PFSK-1 (cell line): ENCODE results near the gene CHRNB2.

ENCODE experiments used
- POLR2AphosphoS5 ChIP-seq: IDR thresholded peaks from 2 replicates; pipeline ENCODE4 v1.6.1; 2012; ENCODE audit warnings: low read depth, mild to moderate bottlenecking, control low read depth, low read length, moderate library complexity
- SIN3A ChIP-seq: IDR thresholded peaks from 2 replicates; pipeline ENCODE4 v1.6.1; 2012; ENCODE audit warnings: mild to moderate bottlenecking, low read length, moderate library complexity, borderline replicate concordance; ENCODE audit not compliant: insufficient read depth
- TAF1 ChIP-seq: IDR thresholded peaks from 2 replicates; pipeline ENCODE4 v1.6.1; 2012; ENCODE audit warnings: low read length, control low read depth, borderline replicate concordance; ENCODE audit not compliant: insufficient read depth
- TF ChIP-seq, protein P1 (sequence below), 2 experiments: IDR thresholded peaks; 2 replicates each; pipeline versions ENCODE4 v1.6.1 to v1.8.0; 2011 to 2012; ENCODE audit warnings: low read depth in 2 of 2, low read length in 2 of 2, control low read depth in 1 of 2, inconsistent platforms in 1 of 2, mild to moderate bottlenecking in 1 of 2, moderate library complexity in 1 of 2; ENCODE audit not compliant: insufficient read depth in 1 of 2

DNA sequence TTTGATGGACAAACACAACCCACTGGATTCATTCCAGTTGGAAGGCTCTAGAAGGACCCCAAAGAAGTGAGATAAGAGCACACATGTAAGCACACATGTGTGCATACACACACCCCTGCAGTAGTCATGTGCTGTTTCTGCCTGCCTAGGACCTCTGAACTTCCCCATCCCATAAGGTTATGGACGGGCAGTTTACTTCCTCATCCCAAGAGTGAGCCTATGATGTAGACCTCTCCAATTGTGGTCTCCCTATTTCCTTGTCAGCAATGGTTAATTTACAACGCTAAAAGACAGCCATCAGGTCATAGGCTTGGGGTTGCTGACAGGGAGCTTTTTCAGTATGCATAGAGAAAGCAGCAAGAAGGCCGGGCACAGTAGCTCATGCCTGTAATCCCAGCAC, 55.8 kb downstream of the CHRNB2 start:
- TF ChIP-seq SIN3A (no peak), POLR2AphosphoS5 (no peak), TAF1 (no peak)
- TF ChIP-seq, protein P1, sequence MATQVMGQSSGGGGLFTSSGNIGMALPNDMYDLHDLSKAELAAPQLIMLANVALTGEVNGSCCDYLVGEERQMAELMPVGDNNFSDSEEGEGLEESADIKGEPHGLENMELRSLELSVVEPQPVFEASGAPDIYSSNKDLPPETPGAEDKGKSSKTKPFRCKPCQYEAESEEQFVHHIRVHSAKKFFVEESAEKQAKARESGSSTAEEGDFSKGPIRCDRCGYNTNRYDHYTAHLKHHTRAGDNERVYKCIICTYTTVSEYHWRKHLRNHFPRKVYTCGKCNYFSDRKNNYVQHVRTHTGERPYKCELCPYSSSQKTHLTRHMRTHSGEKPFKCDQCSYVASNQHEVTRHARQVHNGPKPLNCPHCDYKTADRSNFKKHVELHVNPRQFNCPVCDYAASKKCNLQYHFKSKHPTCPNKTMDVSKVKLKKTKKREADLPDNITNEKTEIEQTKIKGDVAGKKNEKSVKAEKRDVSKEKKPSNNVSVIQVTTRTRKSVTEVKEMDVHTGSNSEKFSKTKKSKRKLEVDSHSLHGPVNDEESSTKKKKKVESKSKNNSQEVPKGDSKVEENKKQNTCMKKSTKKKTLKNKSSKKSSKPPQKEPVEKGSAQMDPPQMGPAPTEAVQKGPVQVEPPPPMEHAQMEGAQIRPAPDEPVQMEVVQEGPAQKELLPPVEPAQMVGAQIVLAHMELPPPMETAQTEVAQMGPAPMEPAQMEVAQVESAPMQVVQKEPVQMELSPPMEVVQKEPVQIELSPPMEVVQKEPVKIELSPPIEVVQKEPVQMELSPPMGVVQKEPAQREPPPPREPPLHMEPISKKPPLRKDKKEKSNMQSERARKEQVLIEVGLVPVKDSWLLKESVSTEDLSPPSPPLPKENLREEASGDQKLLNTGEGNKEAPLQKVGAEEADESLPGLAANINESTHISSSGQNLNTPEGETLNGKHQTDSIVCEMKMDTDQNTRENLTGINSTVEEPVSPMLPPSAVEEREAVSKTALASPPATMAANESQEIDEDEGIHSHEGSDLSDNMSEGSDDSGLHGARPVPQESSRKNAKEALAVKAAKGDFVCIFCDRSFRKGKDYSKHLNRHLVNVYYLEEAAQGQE (IDR thresholded peaks at IDR 0.05; ENCODE audit: insufficient read depth in 1 of 2, low read depth in 2 of 2, low read length in 2 of 2), result no peak
